Activated CD4-positive, alpha-beta memory T cell treated with anti-CD3 and anti-CD28 coated beads, Interleukin-2, amount 10 ng/mL, durations not matched to agents 7 days and 5 days (primary cell): ENCODE results near the gene SMYD5. TPM values are rescaled to one million over a fixed set of nuclear protein-coding genes. Genes with fewer than 3 reads are reported as not detected.

ENCODE experiments used
- CTCF ChIA-PET: fragments of 350-600 bp; sonication (Branson Sonifier 250); formaldehyde crosslinking; loops from one replicate; lab custom pipeline; 2021; ENCODE audit warnings: antibody characterized with exemption, inconsistent platforms; lab: Charles Lee
- POLR2A ChIA-PET: fragments of 350-600 bp; sonication (Branson Sonifier 250); formaldehyde crosslinking; loops from one replicate; lab custom pipeline; 2021; ENCODE audit warnings: antibody characterized with exemption; lab: Charles Lee
- DNase-seq: peaks from one replicate; pipeline ENCODE4 v3.0.0-alpha.2; 2020
- H3K27ac Mint-ChIP-seq: one replicate; pipeline ENCODE4 v1.8.0; 2021; ENCODE audit warnings: mild to moderate bottlenecking, mixed read lengths
- H3K27me3 Mint-ChIP-seq: one replicate; pipeline ENCODE4 v1.8.0; 2021; ENCODE audit warnings: mixed read lengths
- H3K36me3 Mint-ChIP-seq: one replicate; pipeline ENCODE4 v1.8.0; 2021; ENCODE audit warnings: low read depth, mixed read lengths
- H3K4me1 Mint-ChIP-seq: one replicate; pipeline ENCODE4 v1.8.0; 2021; ENCODE audit warnings: mixed read lengths
- H3K4me3 Mint-ChIP-seq: one replicate; pipeline ENCODE4 v1.8.0; 2021; ENCODE audit warnings: mild to moderate bottlenecking, mixed read lengths
- H3K9me3 Mint-ChIP-seq: one replicate; pipeline ENCODE4 v1.8.0; 2021; ENCODE audit warnings: mixed read lengths
- total RNA-seq, 2 experiments: library from RNA; stranded (reverse); gene quantifications; one replicate each; pipeline ENCODE4 v1.2.3, GENCODE V29; 2021

Gene SMYD5
- total RNA-seq, 2 experiments from 2014 or later, result 8.9 to 14.3 TPM

- ChIA-PET POLR2A (no interaction called here), CTCF (interaction anchor here (1.1 to 1.6 kb wide), 2 partner anchors 8 to 43 kb away, joined by 6 read pairs; no protein-coding TSS in a partner anchor)
- Mint-ChIP-seq H3K9me3 (no peaks in the 10 kb centered on the region), H3K4me1 (peaks cover 20% of the 10 kb centered on the region), H3K4me3 (no peak overlapping the region), H3K36me3 (peaks cover 72% of the 10 kb centered on the region), H3K27ac (no peak overlapping the region), H3K27me3 (no peaks in the 10 kb centered on the region)
- DNase-seq, result no peak
These were observed 32.8 kb downstream of the SMYD5 start for GRCh38 chr2:73246850-73247249.

- ChIA-PET POLR2A (interaction anchor here (0.6 kb wide), 1 partner anchor 16 kb away, joined by 3 read pairs; the partner anchor contains the start of gene CCT7), CTCF (interaction anchor here (0.7 to 1.2 kb wide), 2 partner anchors 37 to 54 kb away, joined by 3 read pairs; no protein-coding TSS in a partner anchor)
- no peaks in the 10 kb centered on the region for H3K9me3 Mint-ChIP-seq
- H3K27ac Mint-ChIP-seq, result no peak overlapping the region
- peaks cover 4% of the 10 kb centered on the region for H3K4me1 Mint-ChIP-seq
- no peak overlapping the region for H3K4me3 Mint-ChIP-seq
- no peaks in the 10 kb centered on the region for H3K27me3 Mint-ChIP-seq
- DNase-seq, result no peak
- H3K36me3 Mint-ChIP-seq, result peaks cover 78% of the 10 kb centered on the region
These were observed 35.6 kb downstream of the SMYD5 start for GRCh38 chr2:73249636-73250035.

- Mint-ChIP-seq H3K27me3 (no peaks in the 10 kb centered on the region), H3K9me3 (no peaks in the 10 kb centered on the region), H3K27ac (no peak overlapping the region), H3K36me3 (peaks cover 70% of the 10 kb centered on the region), H3K4me3 (no peak overlapping the region), H3K4me1 (peaks cover 2% of the 10 kb centered on the region)
- CTCF ChIA-PET, result no interaction called here
- DNase-seq, result no peak
- POLR2A ChIA-PET, result interaction anchor here (1.0 kb wide), 1 partner anchor 18 kb away, joined by 3 read pairs; the partner anchor contains the start of gene PRADC1
These were observed 37.1 kb downstream of the SMYD5 start for GRCh38 chr2:73250872-73251846.

GRCh38 chr2:73252238-73253027 lies 38.4 kb downstream of the SMYD5 start:
- no peak for DNase-seq
- Mint-ChIP-seq H3K4me3 (no peak overlapping the region), H3K9me3 (no peaks in the 10 kb centered on the region), H3K27ac (no peak overlapping the region), H3K27me3 (no peaks in the 10 kb centered on the region), H3K4me1 (no peaks in the 10 kb centered on the region), H3K36me3 (peaks cover 57% of the 10 kb centered on the region)
- POLR2A ChIA-PET, result interaction anchor here (0.6 to 5.7 kb wide), 2 partner anchors 19 to 159 kb away, joined by 5 to 22 read pairs; partner anchors contain the start of genes CCT7 and PRADC1
- CTCF ChIA-PET, result no interaction called here

GRCh38 chr2:73253400-73253799 lies 39.4 kb downstream of the SMYD5 start:
- no peak overlapping the region for H3K4me3 Mint-ChIP-seq
- H3K27me3 Mint-ChIP-seq, result no peaks in the 10 kb centered on the region
- H3K4me1 Mint-ChIP-seq, result no peaks in the 10 kb centered on the region
- no peak for DNase-seq
- ChIA-PET POLR2A (interaction anchor here (5.7 kb wide), 1 partner anchor 20 kb away, joined by 22 read pairs; the partner anchor contains the start of genes CCT7 and PRADC1), CTCF (interaction anchor here (1.6 kb wide), 1 partner anchor 76 kb away, joined by 4 read pairs; no protein-coding TSS in a partner anchor)
- H3K27ac Mint-ChIP-seq, result no peak overlapping the region
- H3K36me3 Mint-ChIP-seq, result peaks cover 51% of the 10 kb centered on the region
- H3K9me3 Mint-ChIP-seq, result no peaks in the 10 kb centered on the region

GRCh38 chr2:73253901-73254300 lies 39.9 kb downstream of the SMYD5 start:
- Mint-ChIP-seq H3K27me3 (no peaks in the 10 kb centered on the region), H3K27ac (no peak overlapping the region), H3K9me3 (no peaks in the 10 kb centered on the region), H3K36me3 (peaks cover 47% of the 10 kb centered on the region), H3K4me3 (no peak overlapping the region), H3K4me1 (no peaks in the 10 kb centered on the region)
- no peak for DNase-seq
- ChIA-PET CTCF (interaction anchor here (1.6 kb wide), 1 partner anchor 77 kb away, joined by 4 read pairs; no protein-coding TSS in a partner anchor), POLR2A (interaction anchor here (5.7 kb wide), 1 partner anchor 20 kb away, joined by 22 read pairs; the partner anchor contains the start of genes CCT7 and PRADC1)

- CTCF ChIA-PET, result interaction anchor here (1.6 kb wide), 1 partner anchor 77 kb away, joined by 4 read pairs; no protein-coding TSS in a partner anchor
- no peak overlapping the region for H3K4me3 Mint-ChIP-seq
- no peak for DNase-seq
- no peaks in the 10 kb centered on the region for H3K27me3 Mint-ChIP-seq
- no peak overlapping the region for H3K27ac Mint-ChIP-seq
- H3K4me1 Mint-ChIP-seq, result no peaks in the 10 kb centered on the region
- H3K36me3 Mint-ChIP-seq, result peaks cover 41% of the 10 kb centered on the region
- H3K9me3 Mint-ChIP-seq, result no peaks in the 10 kb centered on the region
- POLR2A ChIA-PET, result interaction anchor here (5.7 kb wide), 1 partner anchor 21 kb away, joined by 22 read pairs; the partner anchor contains the start of genes CCT7 and PRADC1
These were observed 40.4 kb downstream of the SMYD5 start for GRCh38 chr2:73254343-73255006.

- Mint-ChIP-seq H3K9me3 (no peaks in the 10 kb centered on the region), H3K27me3 (no peaks in the 10 kb centered on the region), H3K4me3 (no peak overlapping the region), H3K4me1 (no peaks in the 10 kb centered on the region), H3K36me3 (peaks cover 34% of the 10 kb centered on the region), H3K27ac (no peak overlapping the region)
- POLR2A ChIA-PET, result interaction anchor here (5.7 kb wide), 1 partner anchor 22 kb away, joined by 22 read pairs; the partner anchor contains the start of genes CCT7 and PRADC1
- CTCF ChIA-PET, result no interaction called here
- DNase-seq, result no peak
These were observed 41.1 kb downstream of the SMYD5 start for GRCh38 chr2:73255007-73255644.

- H3K4me1 Mint-ChIP-seq, result no peaks in the 10 kb centered on the region
- DNase-seq, result no peak
- peaks cover 25% of the 10 kb centered on the region for H3K36me3 Mint-ChIP-seq
- H3K27me3 Mint-ChIP-seq, result no peaks in the 10 kb centered on the region
- no peak overlapping the region for H3K27ac Mint-ChIP-seq
- no peaks in the 10 kb centered on the region for H3K9me3 Mint-ChIP-seq
- ChIA-PET POLR2A (interaction anchor here (5.7 kb wide), 1 partner anchor 23 kb away, joined by 22 read pairs; the partner anchor contains the start of genes CCT7 and PRADC1), CTCF (no interaction called here)
- H3K4me3 Mint-ChIP-seq, result no peak overlapping the region
These were observed 42.0 kb downstream of the SMYD5 start for GRCh38 chr2:73255907-73256617.

- Mint-ChIP-seq H3K27ac (no peak overlapping the region), H3K4me1 (no peaks in the 10 kb centered on the region), H3K4me3 (no peak overlapping the region), H3K36me3 (peaks cover 24% of the 10 kb centered on the region), H3K9me3 (no peaks in the 10 kb centered on the region), H3K27me3 (no peaks in the 10 kb centered on the region)
- POLR2A ChIA-PET, result interaction anchor here (0.6 to 5.7 kb wide), 3 partner anchors 14 to 23 kb away, joined by 3 to 22 read pairs (median 5); partner anchors contain the start of genes CCT7 and PRADC1
- DNase-seq, result no peak
- CTCF ChIA-PET, result no interaction called here
These were observed 42.5 kb downstream of the SMYD5 start for GRCh38 chr2:73256618-73256922.

- ChIA-PET CTCF (no interaction called here), POLR2A (interaction anchor here (0.6 to 5.7 kb wide), 4 partner anchors 9 to 24 kb away, joined by 3 to 22 read pairs (median 4); partner anchors contain the start of genes CCT7 and PRADC1)
- no peak overlapping the region for H3K27ac Mint-ChIP-seq
These were observed 43.0 kb downstream of the SMYD5 start for GRCh38 chr2:73257021-73257420.

More at GRCh38 chr2:73257021-73257420, 43.0 kb downstream of the SMYD5 start:
- Mint-ChIP-seq H3K9me3 (no peaks in the 10 kb centered on the region), H3K4me1 (no peaks in the 10 kb centered on the region), H3K36me3 (peaks cover 22% of the 10 kb centered on the region), H3K27me3 (no peaks in the 10 kb centered on the region), H3K4me3 (no peak overlapping the region)
- no peak for DNase-seq
